ENCODE results near the gene CYP26A1.
A peak's percentile ranks its signal among the peaks of the same experiment; 100 is the strongest.

CYP26A1 gene

DNA sequence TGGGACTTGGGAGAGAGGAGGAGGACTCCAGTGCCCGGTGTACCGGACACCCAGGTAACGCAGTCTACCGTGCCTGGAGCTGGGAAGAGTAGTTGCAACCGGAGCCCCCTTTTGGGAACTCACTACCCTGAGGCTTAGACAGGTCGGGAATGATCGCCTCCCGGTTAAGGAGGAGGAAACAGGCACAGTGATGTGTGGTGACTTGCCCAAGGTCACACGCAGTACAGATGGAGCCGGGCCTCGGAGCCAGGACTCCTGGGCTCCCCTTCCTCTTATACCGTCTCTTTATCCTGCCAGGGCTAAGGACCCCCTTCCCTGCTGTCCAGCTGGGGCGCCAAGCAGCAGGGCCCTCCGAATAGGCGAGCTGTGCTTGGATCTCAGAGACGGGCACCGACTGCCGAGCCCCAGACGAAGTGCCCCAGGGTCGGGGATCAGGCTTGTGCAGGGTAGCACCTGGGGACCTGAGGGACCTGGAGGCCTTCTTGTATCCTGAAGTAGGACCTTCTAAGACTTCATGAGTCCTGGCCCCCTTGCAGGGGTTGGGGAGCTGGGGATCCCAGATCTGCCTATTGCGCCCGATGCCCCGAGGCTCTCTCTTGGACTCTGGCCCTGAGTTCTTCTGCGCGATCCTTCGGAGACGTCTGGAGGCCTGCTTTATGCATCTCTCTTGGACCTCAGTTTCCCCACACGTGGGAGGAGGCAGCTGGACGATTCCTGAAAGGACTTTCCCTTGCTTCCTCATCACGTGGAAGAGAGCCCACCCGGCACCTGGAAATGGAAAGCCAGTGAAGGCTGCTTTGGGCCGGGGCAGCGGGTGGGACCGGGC, 767 bp upstream of the CYP26A1 start:
- Histone ChIP-seq H3F3A (ENCODE audit: insufficient read depth, low read length) (peaks cover 51% of the 10 kb centered on the region), H3K27me3 (replicated peaks; ENCODE audit: insufficient read depth, low read length) (peaks cover 16% of the 10 kb centered on the region), H4K20me1 (ENCODE audit: insufficient read depth, low read length) (no peaks in the 10 kb centered on the region), H3K36me3 (replicated peaks; ENCODE audit: insufficient read depth, low read length) (no peaks in the 10 kb centered on the region), H3K79me2 (ENCODE audit: low read length) (peaks cover 26% of the 10 kb centered on the region), H3K4me2 (ENCODE audit: low read depth, low read length) (peak overlapping the region; percentile 90), H3K9ac (ENCODE audit: low read length) (peak overlapping the region; percentile 61; the same call in 1 of the 2 replicates), H3K4me3 (ENCODE audit: low read length) (peak overlapping the region; percentile 97), H2AFZ (ENCODE audit: low read length) (peak overlapping the region; percentile 87), H3K9me2 (replicated peaks; ENCODE audit: insufficient read depth, low read length) (no peaks in the 10 kb centered on the region), H3K27ac (ENCODE audit: low read length) (peak overlapping the region; percentile 88; the same call in 1 of the 2 replicates), H3K4me1 (ENCODE audit: low read length) (peaks cover 29% of the 10 kb centered on the region), H3K9me3 (replicated peaks; ENCODE audit: insufficient read depth, low read length) (no peaks in the 10 kb centered on the region)
- TF ChIP-seq, protein P1, sequence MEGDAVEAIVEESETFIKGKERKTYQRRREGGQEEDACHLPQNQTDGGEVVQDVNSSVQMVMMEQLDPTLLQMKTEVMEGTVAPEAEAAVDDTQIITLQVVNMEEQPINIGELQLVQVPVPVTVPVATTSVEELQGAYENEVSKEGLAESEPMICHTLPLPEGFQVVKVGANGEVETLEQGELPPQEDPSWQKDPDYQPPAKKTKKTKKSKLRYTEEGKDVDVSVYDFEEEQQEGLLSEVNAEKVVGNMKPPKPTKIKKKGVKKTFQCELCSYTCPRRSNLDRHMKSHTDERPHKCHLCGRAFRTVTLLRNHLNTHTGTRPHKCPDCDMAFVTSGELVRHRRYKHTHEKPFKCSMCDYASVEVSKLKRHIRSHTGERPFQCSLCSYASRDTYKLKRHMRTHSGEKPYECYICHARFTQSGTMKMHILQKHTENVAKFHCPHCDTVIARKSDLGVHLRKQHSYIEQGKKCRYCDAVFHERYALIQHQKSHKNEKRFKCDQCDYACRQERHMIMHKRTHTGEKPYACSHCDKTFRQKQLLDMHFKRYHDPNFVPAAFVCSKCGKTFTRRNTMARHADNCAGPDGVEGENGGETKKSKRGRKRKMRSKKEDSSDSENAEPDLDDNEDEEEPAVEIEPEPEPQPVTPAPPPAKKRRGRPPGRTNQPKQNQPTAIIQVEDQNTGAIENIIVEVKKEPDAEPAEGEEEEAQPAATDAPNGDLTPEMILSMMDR (IDR thresholded peaks at IDR 0.05; ENCODE audit: low read length), result no peak
- TF ChIP-seq EZH2phosphoT487 (IDR thresholded peaks at IDR 0.05; ENCODE audit: low read length) (no peak), EZH2 (optimal IDR thresholded peaks at IDR 0.05; ENCODE audit: low read depth, low read length) (no peak)
- peak; percentile 16 for DNase-seq

DNA sequence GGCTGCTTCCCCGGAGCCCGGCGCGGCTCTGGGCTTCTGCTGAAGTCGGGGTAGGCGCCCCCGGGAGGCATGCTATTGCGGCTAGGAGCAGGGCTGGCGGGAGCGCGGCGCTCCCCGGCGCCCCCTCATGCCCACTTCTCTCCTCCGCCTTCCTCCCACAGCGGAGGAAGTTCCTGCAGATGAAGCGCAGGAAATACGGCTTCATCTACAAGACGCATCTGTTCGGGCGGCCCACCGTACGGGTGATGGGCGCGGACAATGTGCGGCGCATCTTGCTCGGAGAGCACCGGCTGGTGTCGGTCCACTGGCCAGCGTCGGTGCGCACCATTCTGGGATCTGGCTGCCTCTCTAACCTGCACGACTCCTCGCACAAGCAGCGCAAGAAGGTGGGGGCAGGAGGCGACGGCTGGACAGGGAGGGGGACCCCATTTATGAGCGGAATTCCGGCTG, 479 bp downstream of the CYP26A1 start:
- Histone ChIP-seq H3K4me3 (ENCODE audit: low read length) (peak overlapping the region; percentile 97), H3K9me3 (replicated peaks; ENCODE audit: insufficient read depth, low read length) (no peaks in the 10 kb centered on the region), H3K9ac (ENCODE audit: low read length) (peak overlapping the region; percentile 61), H3K79me2 (ENCODE audit: low read length) (peaks cover 26% of the 10 kb centered on the region), H3K4me2 (ENCODE audit: low read depth, low read length) (peak overlapping the region; percentile 90), H3K9me2 (replicated peaks; ENCODE audit: insufficient read depth, low read length) (no peaks in the 10 kb centered on the region), H3K27ac (ENCODE audit: low read length) (peak overlapping the region; percentile 51; the same call in 1 of the 2 replicates), H3F3A (ENCODE audit: insufficient read depth, low read length) (peaks cover 57% of the 10 kb centered on the region), H3K27me3 (replicated peaks; ENCODE audit: insufficient read depth, low read length) (peaks cover 3% of the 10 kb centered on the region), H2AFZ (ENCODE audit: low read length) (peak overlapping the region; percentile 87), H4K20me1 (ENCODE audit: insufficient read depth, low read length) (no peaks in the 10 kb centered on the region), H3K36me3 (replicated peaks; ENCODE audit: insufficient read depth, low read length) (no peaks in the 10 kb centered on the region), H3K4me1 (ENCODE audit: low read length) (peaks cover 35% of the 10 kb centered on the region)
- no peak for TF ChIP-seq EZH2 (optimal IDR thresholded peaks at IDR 0.05; ENCODE audit: low read depth, low read length)
- TF ChIP-seq, protein P1 (IDR thresholded peaks at IDR 0.05; ENCODE audit: low read length), result peak; percentile 9; the same call in 1 of the 2 replicates
- DNase-seq, result no peak

DNA sequence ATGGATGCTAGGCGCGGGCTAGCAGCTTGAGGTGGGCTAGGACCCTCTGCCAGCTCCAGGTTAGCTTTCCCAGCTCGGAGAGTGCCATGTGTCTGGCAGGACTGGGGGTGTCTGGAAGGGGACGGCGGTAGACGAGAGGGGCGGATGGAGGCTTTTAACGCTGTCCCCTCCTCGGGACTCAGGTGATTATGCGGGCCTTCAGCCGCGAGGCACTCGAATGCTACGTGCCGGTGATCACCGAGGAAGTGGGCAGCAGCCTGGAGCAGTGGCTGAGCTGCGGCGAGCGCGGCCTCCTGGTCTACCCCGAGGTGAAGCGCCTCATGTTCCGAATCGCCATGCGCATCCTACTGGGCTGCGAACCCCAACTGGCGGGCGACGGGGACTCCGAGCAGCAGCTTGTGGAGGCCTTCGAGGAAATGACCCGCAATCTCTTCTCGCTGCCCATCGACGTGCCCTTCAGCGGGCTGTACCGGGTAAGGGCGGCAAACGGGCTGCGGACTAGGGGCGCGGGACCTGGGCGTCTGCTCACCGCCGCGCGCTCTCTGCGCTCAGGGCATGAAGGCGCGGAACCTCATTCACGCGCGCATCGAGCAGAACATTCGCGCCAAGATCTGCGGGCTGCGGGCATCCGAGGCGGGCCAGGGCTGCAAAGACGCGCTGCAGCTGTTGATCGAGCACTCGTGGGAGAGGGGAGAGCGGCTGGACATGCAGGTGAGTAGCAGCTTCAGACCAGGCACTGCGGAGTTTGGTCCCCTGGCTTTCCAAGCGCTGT, 1.1 kb downstream of the CYP26A1 start:
- Histone ChIP-seq H4K20me1 (ENCODE audit: insufficient read depth, low read length) (no peaks in the 10 kb centered on the region), H3K4me1 (ENCODE audit: low read length) (peaks cover 37% of the 10 kb centered on the region), H3K79me2 (ENCODE audit: low read length) (peaks cover 26% of the 10 kb centered on the region), H2AFZ (ENCODE audit: low read length) (peak overlapping the region; percentile 87), H3F3A (ENCODE audit: insufficient read depth, low read length) (peaks cover 57% of the 10 kb centered on the region), H3K9me3 (replicated peaks; ENCODE audit: insufficient read depth, low read length) (no peaks in the 10 kb centered on the region), H3K9ac (ENCODE audit: low read length) (peak overlapping the region; percentile 61), H3K27ac (ENCODE audit: low read length) (peak overlapping the region; percentile 51; the same call in 1 of the 2 replicates), H3K4me3 (ENCODE audit: low read length) (peak overlapping the region; percentile 97), H3K27me3 (replicated peaks; ENCODE audit: insufficient read depth, low read length) (no peaks in the 10 kb centered on the region), H3K9me2 (replicated peaks; ENCODE audit: insufficient read depth, low read length) (no peaks in the 10 kb centered on the region), H3K36me3 (replicated peaks; ENCODE audit: insufficient read depth, low read length) (no peaks in the 10 kb centered on the region), H3K4me2 (ENCODE audit: low read depth, low read length) (peak overlapping the region; percentile 90)
- no peak for TF ChIP-seq EZH2phosphoT487 (IDR thresholded peaks at IDR 0.05; ENCODE audit: low read length)
- no peak for TF ChIP-seq EZH2 (optimal IDR thresholded peaks at IDR 0.05; ENCODE audit: low read depth, low read length)
- TF ChIP-seq, protein P1 (IDR thresholded peaks at IDR 0.05; ENCODE audit: low read length), result no peak
- peak; percentile 29 for DNase-seq
